Parathyroid adenoma (tissue), 2 donors: Measurements from ENCODE around the gene RBMS3.
A peak's percentile ranks its signal among the peaks of the same experiment; 100 is the strongest.

ENCODE experiments used
- H2AFZ ChIP-seq: fragments of 300-600 bp; sonication (generic); one replicate; pipeline ENCODE4 v1.7.0; 2017; ENCODE audit warnings: antibody characterized with exemption, mild to moderate bottlenecking
- H3K27ac ChIP-seq: fragments of 300-600 bp; sonication (generic); one replicate; pipeline ENCODE4 v1.7.0; 2017
- H3K27me3 ChIP-seq: fragments of 300-600 bp; sonication (generic); one replicate; pipeline ENCODE4 v1.7.0; 2017; ENCODE audit warnings: low read length; ENCODE audit not compliant: control insufficient read depth, insufficient read depth
- H3K36me3 ChIP-seq: fragments of 300-600 bp; sonication (generic); one replicate; pipeline ENCODE4 v1.7.0; 2017; ENCODE audit warnings: low read length; ENCODE audit not compliant: control insufficient read depth, insufficient read depth
- H3K4me1 ChIP-seq: fragments of 300-600 bp; sonication (generic); one replicate; pipeline ENCODE4 v1.7.0; 2017; ENCODE audit warnings: control low read depth
- H3K4me2 ChIP-seq: fragments of 300-600 bp; sonication (generic); one replicate; pipeline ENCODE4 v1.7.0; 2017; ENCODE audit warnings: low read length
- H3K4me3 ChIP-seq: fragments of 300-600 bp; sonication (generic); one replicate; pipeline ENCODE4 v1.7.0; 2017; ENCODE audit warnings: low read depth, low read length
- H3K79me2 ChIP-seq: fragments of 300-600 bp; sonication (generic); one replicate; pipeline ENCODE4 v1.7.0; 2017; ENCODE audit warnings: control low read depth
- H3K9ac ChIP-seq: fragments of 300-600 bp; sonication (generic); one replicate; pipeline ENCODE4 v1.7.0; 2017; ENCODE audit warnings: mild to moderate bottlenecking
- H3K9me3 ChIP-seq: fragments of 300-600 bp; sonication (generic); one replicate; pipeline ENCODE4 v1.7.0; 2017; ENCODE audit warnings: low read length; ENCODE audit not compliant: control insufficient read depth
- CTCF ChIP-seq: fragments of 300-600 bp; sonication (generic); IDR thresholded peaks from one replicate; pipeline ENCODE4 v1.7.0; 2017; ENCODE audit warnings: antibody characterized with exemption, mild to moderate bottlenecking
- donor health status: primary hyperparathyroidism.

RBMS3 gene

GRCh38 chr3:29452934-29453283, 172.0 kb downstream of the RBMS3 start:
- no peaks in the 10 kb centered on the region for H3K36me3 ChIP-seq
- H3K9me3 ChIP-seq: no peaks in the 10 kb centered on the region
- peaks cover 3% of the 10 kb centered on the region for H3K4me1 ChIP-seq
- no peak overlapping the region for H3K4me2 ChIP-seq
- no peak overlapping the region for H3K9ac ChIP-seq
- no peak overlapping the region for H3K4me3 ChIP-seq
- H3K79me2 ChIP-seq: no peaks in the 10 kb centered on the region
- no peaks in the 10 kb centered on the region for H3K27me3 ChIP-seq
- H2AFZ ChIP-seq: peak overlapping the region; percentile 30
- no peak overlapping the region for H3K27ac ChIP-seq
- no peak for TF ChIP-seq CTCF

- Histone ChIP-seq H3K4me2 (no peak overlapping the region), H3K4me1 (peaks cover 3% of the 10 kb centered on the region), H3K9me3 (no peaks in the 10 kb centered on the region), H3K27me3 (no peaks in the 10 kb centered on the region), H3K36me3 (no peaks in the 10 kb centered on the region), H2AFZ (peak overlapping the region; percentile 30), H3K4me3 (no peak overlapping the region), H3K9ac (no peak overlapping the region), H3K79me2 (no peaks in the 10 kb centered on the region), H3K27ac (no peak overlapping the region)
- TF ChIP-seq CTCF: no peak
Measured at GRCh38 chr3:29453284-29454001, 172.6 kb downstream of the RBMS3 start.

GRCh38 chr3:29454161-29454611, 173.3 kb downstream of the RBMS3 start:
- Histone ChIP-seq H3K9ac (no peak overlapping the region), H2AFZ (no peak overlapping the region), H3K4me1 (peaks cover 3% of the 10 kb centered on the region), H3K36me3 (no peaks in the 10 kb centered on the region), H3K4me2 (no peak overlapping the region), H3K79me2 (no peaks in the 10 kb centered on the region), H3K27ac (no peak overlapping the region), H3K4me3 (no peak overlapping the region), H3K9me3 (no peaks in the 10 kb centered on the region), H3K27me3 (no peaks in the 10 kb centered on the region)
- no peak for TF ChIP-seq CTCF

- Histone ChIP-seq H3K36me3 (no peaks in the 10 kb centered on the region), H3K79me2 (no peaks in the 10 kb centered on the region), H3K27ac (no peak overlapping the region), H3K9me3 (no peaks in the 10 kb centered on the region), H3K4me3 (no peak overlapping the region), H2AFZ (no peak overlapping the region), H3K9ac (no peak overlapping the region), H3K4me1 (peaks cover 3% of the 10 kb centered on the region), H3K4me2 (no peak overlapping the region), H3K27me3 (no peaks in the 10 kb centered on the region)
- TF ChIP-seq CTCF: no peak
Measured at GRCh38 chr3:29456901-29457300, 176.0 kb downstream of the RBMS3 start.

GRCh38 chr3:29463304-29463703, 182.4 kb downstream of the RBMS3 start:
- Histone ChIP-seq H3K9ac (no peak overlapping the region), H3K4me2 (no peak overlapping the region), H3K27me3 (no peaks in the 10 kb centered on the region), H3K4me3 (no peak overlapping the region), H3K79me2 (no peaks in the 10 kb centered on the region), H3K27ac (no peak overlapping the region), H3K9me3 (no peaks in the 10 kb centered on the region), H2AFZ (no peak overlapping the region), H3K4me1 (no peaks in the 10 kb centered on the region), H3K36me3 (no peaks in the 10 kb centered on the region)
- TF ChIP-seq CTCF: no peak
